Duodenal mucosa (tissue), 2 donors: ENCODE measurements around the gene PALMD.

Experiments used
- H3K27ac ChIP-seq: one replicate; pipeline ENCODE4 v1.7.0; 2013; ENCODE audit warnings: low read depth, low read length
- H3K27me3 ChIP-seq, 2 donors: one replicate each; pipeline ENCODE4 v1.7.0; 2013; ENCODE audit warnings: low read length in 2 of 2, control low read depth in 1 of 2; ENCODE audit not compliant: insufficient read depth in 2 of 2, control insufficient read depth in 1 of 2
- H3K36me3 ChIP-seq, 2 donors: one replicate each; pipeline ENCODE4 v1.7.0; 2013; ENCODE audit warnings: low read length in 2 of 2, control low read depth in 1 of 2; ENCODE audit not compliant: insufficient read depth in 2 of 2, control insufficient read depth in 1 of 2
- H3K4me1 ChIP-seq, 2 donors: one replicate each; pipeline ENCODE4 v1.7.0; 2013; ENCODE audit warnings: low read length in 2 of 2, control low read depth in 1 of 2; ENCODE audit not compliant: insufficient read depth in 2 of 2, control insufficient read depth in 1 of 2
- H3K4me3 ChIP-seq, 2 donors: one replicate each; pipeline ENCODE4 v1.7.0; 2013; ENCODE audit warnings: low read length in 2 of 2, low read depth in 1 of 2
- H3K9ac ChIP-seq, 2 donors: one replicate each; pipeline ENCODE4 v1.7.0; 2013; ENCODE audit warnings: low read length in 2 of 2, low read depth in 1 of 2
- H3K9me3 ChIP-seq, 2 donors: one replicate each; pipeline ENCODE4 v1.7.0; 2013; ENCODE audit warnings: low read length in 2 of 2, control low read depth in 1 of 2; ENCODE audit not compliant: control insufficient read depth in 1 of 2

Gene PALMD

GRCh38 chr1:99644279-99645004 is 1.5 kb upstream of the PALMD start:
- Histone ChIP-seq H3K36me3 (no peaks in the 10 kb centered on the region), H3K4me1 (no peaks in the 10 kb centered on the region), H3K27me3 (peaks cover 0 to 3% of the 10 kb centered on the region in 2 donors), H3K9me3 (no peaks in the 10 kb centered on the region), H3K9ac (no peak overlapping the region), H3K27ac (no peak overlapping the region), H3K4me3 (no peak overlapping the region)

DNA sequence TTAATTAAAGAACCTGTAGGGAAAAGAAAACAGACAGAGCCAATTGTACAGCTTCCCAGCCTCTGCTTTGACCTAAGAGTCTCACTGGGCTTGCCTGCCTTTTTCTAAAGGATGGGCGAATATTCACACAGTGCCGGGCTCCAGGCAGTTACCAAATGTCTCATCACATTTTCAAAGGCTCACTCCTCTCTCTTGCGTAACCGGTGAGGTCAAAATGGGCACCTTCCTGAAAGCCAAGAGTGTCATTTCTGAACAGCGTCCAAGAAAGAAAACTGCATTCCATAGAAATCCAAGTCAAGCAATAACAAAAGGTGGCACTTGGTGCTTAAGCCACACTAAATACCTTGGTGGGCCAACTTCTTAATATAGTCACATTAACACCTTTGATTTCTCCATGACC is 710 bp upstream of the PALMD start:
- Histone ChIP-seq H3K4me1 (no peaks in the 10 kb centered on the region), H3K36me3 (no peaks in the 10 kb centered on the region), H3K27me3 (peaks cover 0 to 3% of the 10 kb centered on the region in 2 donors), H3K27ac (no peak overlapping the region), H3K9me3 (no peaks in the 10 kb centered on the region), H3K9ac (no peak overlapping the region), H3K4me3 (no peak overlapping the region)

DNA sequence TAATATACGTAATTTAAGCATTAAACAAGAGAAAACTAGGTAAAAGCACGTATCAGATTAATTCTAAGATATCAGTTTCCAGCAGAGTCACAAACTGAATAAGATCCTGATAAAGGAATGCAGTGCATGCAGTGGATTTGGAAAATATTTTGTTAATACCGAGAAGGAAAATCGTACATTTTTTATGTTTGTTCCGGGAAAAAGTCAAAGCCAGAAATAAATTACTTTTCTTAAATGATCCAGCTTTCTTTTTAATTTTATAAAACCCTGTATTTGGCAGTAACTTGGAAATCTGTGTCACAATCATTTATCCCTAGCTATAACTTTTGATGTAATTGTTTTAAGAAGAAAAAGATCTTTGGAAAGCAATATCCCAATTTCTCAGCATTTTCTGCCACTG is 955 bp downstream of the PALMD start:
- Histone ChIP-seq H3K9me3 (no peaks in the 10 kb centered on the region), H3K4me1 (no peaks in the 10 kb centered on the region), H3K27me3 (peaks cover 0 to 3% of the 10 kb centered on the region in 2 donors), H3K36me3 (no peaks in the 10 kb centered on the region), H3K4me3 (no peak overlapping the region), H3K9ac (no peak overlapping the region), H3K27ac (no peak overlapping the region)

DNA sequence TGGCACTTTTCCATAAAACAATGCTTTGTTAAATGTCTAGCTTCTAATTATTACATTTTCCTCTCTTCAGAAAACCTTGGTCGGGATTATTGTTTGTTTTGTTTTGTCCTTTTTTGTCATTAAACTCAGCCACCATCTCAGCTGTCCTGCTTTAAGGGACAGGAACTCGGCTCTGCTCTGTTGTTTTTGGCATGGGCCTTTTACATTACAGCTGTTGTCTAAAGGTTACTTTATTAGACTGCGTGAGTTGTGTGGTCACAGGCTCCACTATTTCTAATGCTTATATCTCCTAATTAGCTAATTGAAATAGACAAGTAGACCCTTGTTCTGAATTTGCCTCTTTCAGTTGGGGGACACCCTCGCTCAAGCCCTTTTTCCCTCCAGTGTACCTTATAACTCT is 1.6 kb downstream of the PALMD start:
- Histone ChIP-seq H3K36me3 (no peaks in the 10 kb centered on the region), H3K4me1 (no peaks in the 10 kb centered on the region), H3K27ac (no peak overlapping the region), H3K9me3 (no peaks in the 10 kb centered on the region), H3K4me3 (no peak overlapping the region), H3K27me3 (peaks cover 0 to 3% of the 10 kb centered on the region in 2 donors), H3K9ac (no peak overlapping the region)

DNA sequence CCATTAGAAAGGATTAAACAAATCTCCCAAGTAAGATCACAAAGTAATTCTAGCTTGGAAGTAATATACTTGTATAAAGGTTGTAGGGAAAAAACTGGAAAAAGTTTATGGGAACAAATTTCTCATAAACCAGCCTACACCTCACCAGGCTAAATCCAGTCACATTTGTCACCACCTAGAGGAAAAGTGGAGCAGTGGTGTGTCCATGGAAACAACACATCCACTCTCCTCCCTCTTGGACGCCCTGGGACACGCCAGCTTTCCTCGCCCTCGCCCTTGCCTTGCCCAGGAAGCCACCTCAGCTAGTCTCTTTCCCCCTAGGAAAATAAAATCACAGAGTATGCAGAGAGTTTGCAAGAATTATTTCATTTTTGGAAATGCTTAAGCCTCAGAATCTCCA is 2.2 kb downstream of the PALMD start:
- Histone ChIP-seq H3K4me3 (no peak overlapping the region), H3K9me3 (no peaks in the 10 kb centered on the region), H3K27ac (no peak overlapping the region), H3K9ac (no peak overlapping the region), H3K36me3 (no peaks in the 10 kb centered on the region), H3K4me1 (no peaks in the 10 kb centered on the region), H3K27me3 (peaks cover 0 to 3% of the 10 kb centered on the region in 2 donors)

DNA sequence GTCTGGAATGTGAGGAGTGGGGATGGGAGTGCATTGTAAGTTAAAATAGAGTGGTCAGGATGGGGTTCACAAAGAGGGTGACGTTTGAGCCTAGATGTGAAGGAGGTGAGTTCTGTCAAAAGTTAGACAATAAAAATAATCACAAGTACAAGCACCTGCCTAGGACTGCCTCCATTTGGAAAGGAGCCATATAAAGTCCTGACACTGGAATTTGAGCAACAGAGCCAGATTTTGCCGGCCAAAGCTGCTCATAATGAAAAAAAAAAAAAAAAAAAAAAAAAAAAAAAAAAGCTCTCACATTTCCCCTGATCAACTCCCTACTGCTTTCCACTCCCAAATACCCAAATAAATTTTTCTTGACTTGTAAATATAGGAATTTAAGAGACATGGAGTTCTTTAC is 4.1 kb downstream of the PALMD start:
- no peaks in the 10 kb centered on the region for H3K4me1 ChIP-seq
- no peak overlapping the region for H3K9ac ChIP-seq
- H3K9me3 ChIP-seq, result no peaks in the 10 kb centered on the region
- peaks cover 0 to 3% of the 10 kb centered on the region in 2 donors for H3K27me3 ChIP-seq
- H3K27ac ChIP-seq, result no peak overlapping the region
- H3K36me3 ChIP-seq, result no peaks in the 10 kb centered on the region
- H3K4me3 ChIP-seq, result no peak overlapping the region

DNA sequence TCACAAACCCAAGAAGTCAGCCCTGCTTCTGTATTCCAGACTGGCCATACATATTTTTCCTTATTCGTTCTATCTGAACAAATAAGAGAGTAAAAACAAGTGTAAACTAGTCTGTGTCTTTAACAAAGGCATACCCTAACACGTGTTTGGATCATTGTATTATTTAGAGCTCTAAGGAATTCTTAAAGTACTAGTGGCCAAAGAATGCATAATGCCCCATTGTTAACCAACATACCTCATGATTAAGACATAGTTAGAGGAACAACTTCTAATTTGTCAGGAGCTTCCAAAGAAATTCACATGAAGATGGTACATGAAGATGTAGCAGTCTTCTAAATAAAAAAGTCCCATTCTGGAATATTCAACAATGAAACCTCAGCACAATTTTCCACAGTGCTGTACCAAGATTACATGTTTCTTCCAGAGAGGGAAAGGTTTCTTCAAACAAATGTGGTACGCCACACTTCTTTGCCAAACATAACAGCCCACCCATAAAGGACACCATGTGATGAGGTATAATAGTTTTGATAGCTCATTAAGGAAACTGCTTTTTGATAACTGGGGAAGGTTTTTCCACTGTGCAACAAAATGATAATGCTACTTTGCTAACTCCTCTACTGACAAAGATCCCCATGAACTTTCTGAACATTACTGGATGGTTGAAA is 5.0 kb downstream of the PALMD start:
- Histone ChIP-seq H3K4me3 (no peak overlapping the region), H3K36me3 (no peaks in the 10 kb centered on the region), H3K9ac (no peak overlapping the region), H3K27me3 (peaks cover 0 to under 1% of the 10 kb centered on the region in 2 donors), H3K27ac (peak overlapping the region; percentile 26), H3K4me1 (no peaks in the 10 kb centered on the region), H3K9me3 (no peaks in the 10 kb centered on the region)

- Histone ChIP-seq H3K27ac (no peak overlapping the region), H3K36me3 (no peaks in the 10 kb centered on the region), H3K9me3 (no peaks in the 10 kb centered on the region), H3K27me3 (no peaks in the 10 kb centered on the region), H3K9ac (no peak overlapping the region), H3K4me1 (peaks cover 0 to 4% of the 10 kb centered on the region in 2 donors), H3K4me3 (no peak overlapping the region)
These were observed 7.0 kb downstream of the PALMD start for GRCh38 chr1:99652881-99653281.

GRCh38 chr1:99655376-99655775 is 9.5 kb downstream of the PALMD start:
- Histone ChIP-seq H3K4me3 (no peak overlapping the region), H3K27me3 (no peaks in the 10 kb centered on the region), H3K27ac (no peak overlapping the region)

GRCh38 chr1:99656701-99657100 is 10.8 kb downstream of the PALMD start:
- Histone ChIP-seq H3K9ac (no peak overlapping the region), H3K27ac (no peak overlapping the region), H3K9me3 (no peaks in the 10 kb centered on the region), H3K27me3 (no peaks in the 10 kb centered on the region), H3K4me1 (peaks cover 0 to 5% of the 10 kb centered on the region in 2 donors), H3K36me3 (no peaks in the 10 kb centered on the region), H3K4me3 (no peak overlapping the region)

More at GRCh38 chr1:99655376-99655775, 9.5 kb downstream of the PALMD start:
- Histone ChIP-seq H3K9ac (no peak overlapping the region), H3K4me1 (peaks cover 0 to 5% of the 10 kb centered on the region in 2 donors), H3K9me3 (no peaks in the 10 kb centered on the region), H3K36me3 (no peaks in the 10 kb centered on the region)
